Pulmonary artery endothelial cell (primary cell): ENCODE results near the gene HAGHL. TPM values are rescaled to one million over a fixed set of nuclear protein-coding genes. Genes with fewer than 3 reads are reported as not detected.
"Not testable (repeated sequence)": the region's sequence is repeated elsewhere in the genome, so short reads cannot be mapped to it uniquely, and the experiment has no call there.

ENCODE experiments used
- DNase-seq: peaks from one replicate; pipeline ENCODE4 v3.0.0-alpha.2; 2011; ENCODE audit warnings: low read depth, low spot score
- total RNA-seq: library from RNA; depleted of rRNA; stranded (reverse); fragments of >200 nt; gene quantifications from 2 replicates; pipeline ENCODE4 v1.2.3, GENCODE V29; 2014

The HAGHL gene
- total RNA-seq, 1 donor from 2014 or later, result 17.6 TPM

GRCh38 chr16:734208-734980 lies 7.5 kb downstream of the HAGHL start:
- no peak for DNase-seq

- DNase-seq, result no peak
Observed at GRCh38 chr16:734981-735881, 8.3 kb downstream of the HAGHL start.

- DNase-seq, result no peak
Observed at GRCh38 chr16:735982-736453, 9.1 kb downstream of the HAGHL start.

- no peak for DNase-seq
Observed at GRCh38 chr16:736936-737481, 10.1 kb downstream of the HAGHL start.

- no peak for DNase-seq
Observed at GRCh38 chr16:739560-740458, 12.9 kb downstream of the HAGHL start.

- DNase-seq, result no peak
Observed at GRCh38 chr16:740459-740763, 13.5 kb downstream of the HAGHL start.

- peak; percentile 60 for DNase-seq
Observed at GRCh38 chr16:740764-741505, 14.0 kb downstream of the HAGHL start, which contains the start of gene CIAO3. Gene CIAO3, minus strand, starts transcription at chr16:740997. Its CDS starts 12 bp downstream, at chr16:740985.

GRCh38 chr16:741986-742629 lies 15.2 kb downstream of the HAGHL start:
- DNase-seq, result no peak

GRCh38 chr16:742894-743293 lies 16.0 kb downstream of the HAGHL start:
- DNase-seq, result not testable (repeated sequence)

GRCh38 chr16:743794-744500 lies 17.0 kb downstream of the HAGHL start:
- DNase-seq, result no peak

GRCh38 chr16:745739-746138 lies 18.8 kb downstream of the HAGHL start:
- no peak for DNase-seq

GRCh38 chr16:746637-747036 lies 19.7 kb downstream of the HAGHL start:
- no peak for DNase-seq

- no peak for DNase-seq
Observed at GRCh38 chr16:747978-748746, 21.3 kb downstream of the HAGHL start.

- no peak for DNase-seq
Observed at GRCh38 chr16:749010-749409, 22.1 kb downstream of the HAGHL start.

GRCh38 chr16:750485-750884 lies 23.6 kb downstream of the HAGHL start:
- no peak for DNase-seq

GRCh38 chr16:751152-752006 lies 24.5 kb downstream of the HAGHL start:
- no peak for DNase-seq

- DNase-seq, result no peak
Observed at GRCh38 chr16:752007-752312, 25.1 kb downstream of the HAGHL start.

- DNase-seq, result not testable (repeated sequence)
Observed at GRCh38 chr16:754121-754607, 27.3 kb downstream of the HAGHL start.
